ENCODE measurements around the gene ZCCHC17. TPM values are rescaled to one million over a fixed set of nuclear protein-coding genes. Genes with fewer than 3 reads are reported as not detected.

Gene ZCCHC17
- polyA plus RNA-seq, 3 donors, result 43.7 to 53.6 (median 52.6) TPM

GRCh38 chr1:31348449-31348848 is 51.6 kb downstream of the ZCCHC17 start:
- no peak for DNase-seq (ENCODE audit: extremely low read depth in 1 of 11, low read depth in 9 of 11, low spot score in 4 of 11)

- no peak for DNase-seq (ENCODE audit: extremely low read depth in 1 of 11, low read depth in 9 of 11, low spot score in 4 of 11)
These were observed 57.5 kb downstream of the ZCCHC17 start for GRCh38 chr1:31354283-31354682.

GRCh38 chr1:31356427-31356826 is 59.6 kb downstream of the ZCCHC17 start:
- DNase-seq (ENCODE audit: extremely low read depth in 1 of 11, low read depth in 9 of 11, low spot score in 4 of 11), result no peak

- DNase-seq (ENCODE audit: extremely low read depth in 1 of 11, low read depth in 9 of 11, low spot score in 4 of 11), result no peak
These were observed 64.8 kb downstream of the ZCCHC17 start for GRCh38 chr1:31361607-31362006.

GRCh38 chr1:31362032-31362431 is 65.2 kb downstream of the ZCCHC17 start:
- no peak for DNase-seq (ENCODE audit: extremely low read depth in 1 of 11, low read depth in 9 of 11, low spot score in 4 of 11)

GRCh38 chr1:31364561-31365250 is 67.9 kb downstream of the ZCCHC17 start:
- DNase-seq (ENCODE audit: extremely low read depth in 1 of 11, low read depth in 9 of 11, low spot score in 4 of 11), result peak in 5 of 11 donors; percentile 25 to 69 (median 49)

GRCh38 chr1:31366796-31367195 is 70.0 kb downstream of the ZCCHC17 start:
- DNase-seq (ENCODE audit: extremely low read depth in 1 of 11, low read depth in 9 of 11, low spot score in 4 of 11), result no peak

GRCh38 chr1:31368611-31369107 is 71.8 kb downstream of the ZCCHC17 start:
- no peak for DNase-seq (ENCODE audit: extremely low read depth in 1 of 11, low read depth in 9 of 11, low spot score in 4 of 11)

- no peak for DNase-seq (ENCODE audit: extremely low read depth in 1 of 11, low read depth in 9 of 11, low spot score in 4 of 11)
These were observed 73.2 kb downstream of the ZCCHC17 start for GRCh38 chr1:31370021-31370420.

GRCh38 chr1:31370565-31370964 is 73.7 kb downstream of the ZCCHC17 start:
- DNase-seq (ENCODE audit: extremely low read depth in 1 of 11, low read depth in 9 of 11, low spot score in 4 of 11), result no peak

GRCh38 chr1:31371121-31371959 is 74.5 kb downstream of the ZCCHC17 start:
- DNase-seq (ENCODE audit: extremely low read depth in 1 of 11, low read depth in 9 of 11, low spot score in 4 of 11), result no peak

- DNase-seq (ENCODE audit: extremely low read depth in 1 of 11, low read depth in 9 of 11, low spot score in 4 of 11), result no peak
These were observed 75.2 kb downstream of the ZCCHC17 start for GRCh38 chr1:31372051-31372450.

- DNase-seq (ENCODE audit: extremely low read depth in 1 of 11, low read depth in 9 of 11, low spot score in 4 of 11), result no peak
These were observed 75.9 kb downstream of the ZCCHC17 start for GRCh38 chr1:31372751-31373055.

- peak in 10 of 11 donors; percentile 53 to 76 (median 62) for DNase-seq (ENCODE audit: extremely low read depth in 1 of 11, low read depth in 9 of 11, low spot score in 4 of 11)
These were observed 76.4 kb downstream of the ZCCHC17 start, which contains the start of gene FABP3 for GRCh38 chr1:31373056-31373896. FABP3 (minus strand) TSS chr1:31373076; CDS start chr1:31373014, 62 bp downstream.

GRCh38 chr1:31373897-31374486 is 77.2 kb downstream of the ZCCHC17 start:
- DNase-seq (ENCODE audit: extremely low read depth in 1 of 11, low read depth in 9 of 11, low spot score in 4 of 11), result no peak

- DNase-seq (ENCODE audit: extremely low read depth in 1 of 11, low read depth in 9 of 11, low spot score in 4 of 11), result no peak
These were observed 77.8 kb downstream of the ZCCHC17 start for GRCh38 chr1:31374511-31375196.

- DNase-seq (ENCODE audit: extremely low read depth in 1 of 11, low read depth in 9 of 11, low spot score in 4 of 11), result no peak
These were observed 79.7 kb downstream of the ZCCHC17 start for GRCh38 chr1:31376375-31377134.

- DNase-seq (ENCODE audit: extremely low read depth in 1 of 11, low read depth in 9 of 11, low spot score in 4 of 11), result no peak
These were observed 80.6 kb downstream of the ZCCHC17 start for GRCh38 chr1:31377364-31377863.
